Calu3 (cell line): Measurements from ENCODE around the gene RAPGEF1. TPM values are rescaled to one million over a fixed set of nuclear protein-coding genes. Genes with fewer than 3 reads are reported as not detected.

Experiments
- Bru-seq: library from RNA; stranded (reverse); fragments of 400-500 nt; gene quantifications from one replicate; lab custom pipeline; 2021; lab: Mats Ljungman, UMichigan
- BruChase-seq, 2 experiments: library from RNA; stranded (reverse); fragments of 400-500 nt; gene quantifications; one replicate each; lab custom pipeline; 2021; lab: Mats Ljungman, UMichigan
- BruUV-seq: library from RNA; stranded (reverse); fragments of 400-500 nt; replicated peaks from 2 replicates; lab custom pipeline; 2021; lab: Mats Ljungman, UMichigan
- CTCF ChIA-PET: fragments of 300-600 bp; sonication (Branson Sonifier 250); formaldehyde crosslinking; loops from one replicate; lab custom pipeline; 2022; ENCODE audit warnings: antibody characterized with exemption; lab: Charles Lee
- DNase-seq: peaks from one replicate; pipeline ENCODE4 v3.0.0; 2022
- H3K27ac Mint-ChIP-seq: one replicate; pipeline ENCODE4 v1.8.0; 2022; ENCODE audit warnings: mixed read lengths; ENCODE audit not compliant: unreplicated experiment
- H3K27me3 Mint-ChIP-seq: one replicate; pipeline ENCODE4 v1.8.0; 2022; ENCODE audit warnings: mixed read lengths; ENCODE audit not compliant: unreplicated experiment
- H3K36me3 Mint-ChIP-seq: one replicate; pipeline ENCODE4 v1.8.0; 2022; ENCODE audit warnings: mild to moderate bottlenecking, moderate library complexity, mixed read lengths; ENCODE audit not compliant: insufficient read depth, unreplicated experiment
- H3K4me1 Mint-ChIP-seq: one replicate; pipeline ENCODE4 v1.8.0; 2022; ENCODE audit warnings: mild to moderate bottlenecking, low read depth, mixed read lengths; ENCODE audit not compliant: unreplicated experiment
- H3K4me3 Mint-ChIP-seq: one replicate; pipeline ENCODE4 v1.8.0; 2022; ENCODE audit warnings: mild to moderate bottlenecking, low read depth, moderate library complexity, mixed read lengths; ENCODE audit not compliant: unreplicated experiment
- H3K9me3 Mint-ChIP-seq: one replicate; pipeline ENCODE4 v1.8.0; 2022; ENCODE audit warnings: low read depth, mixed read lengths; ENCODE audit not compliant: unreplicated experiment
- intact Hi-C: fragments of 100-400 bp; cut with micrococcal nuclease; formaldehyde crosslinking; loops from one replicate; pipeline ENCODE4 v1.10.0; 2022; ENCODE audit not compliant: unreplicated experiment
- long read RNA-seq: library from polyadenylated mRNA; stranded (forward); transcript quantifications from one replicate; pipeline ENCODE4 v2.0.0, GENCODE V29; 2022
- total RNA-seq: library from RNA; stranded (reverse); gene quantifications from 2 replicates; pipeline ENCODE4 v1.2.3, GENCODE V29; 2022
- TF ChIP-seq, protein P1 (sequence below): fragments of 200-600 bp; IDR thresholded peaks from one replicate; pipeline ENCODE4 v1.8.0; 2022; ENCODE audit warnings: antibody characterized with exemption; ENCODE audit not compliant: unreplicated experiment

Gene RAPGEF1, protein sequence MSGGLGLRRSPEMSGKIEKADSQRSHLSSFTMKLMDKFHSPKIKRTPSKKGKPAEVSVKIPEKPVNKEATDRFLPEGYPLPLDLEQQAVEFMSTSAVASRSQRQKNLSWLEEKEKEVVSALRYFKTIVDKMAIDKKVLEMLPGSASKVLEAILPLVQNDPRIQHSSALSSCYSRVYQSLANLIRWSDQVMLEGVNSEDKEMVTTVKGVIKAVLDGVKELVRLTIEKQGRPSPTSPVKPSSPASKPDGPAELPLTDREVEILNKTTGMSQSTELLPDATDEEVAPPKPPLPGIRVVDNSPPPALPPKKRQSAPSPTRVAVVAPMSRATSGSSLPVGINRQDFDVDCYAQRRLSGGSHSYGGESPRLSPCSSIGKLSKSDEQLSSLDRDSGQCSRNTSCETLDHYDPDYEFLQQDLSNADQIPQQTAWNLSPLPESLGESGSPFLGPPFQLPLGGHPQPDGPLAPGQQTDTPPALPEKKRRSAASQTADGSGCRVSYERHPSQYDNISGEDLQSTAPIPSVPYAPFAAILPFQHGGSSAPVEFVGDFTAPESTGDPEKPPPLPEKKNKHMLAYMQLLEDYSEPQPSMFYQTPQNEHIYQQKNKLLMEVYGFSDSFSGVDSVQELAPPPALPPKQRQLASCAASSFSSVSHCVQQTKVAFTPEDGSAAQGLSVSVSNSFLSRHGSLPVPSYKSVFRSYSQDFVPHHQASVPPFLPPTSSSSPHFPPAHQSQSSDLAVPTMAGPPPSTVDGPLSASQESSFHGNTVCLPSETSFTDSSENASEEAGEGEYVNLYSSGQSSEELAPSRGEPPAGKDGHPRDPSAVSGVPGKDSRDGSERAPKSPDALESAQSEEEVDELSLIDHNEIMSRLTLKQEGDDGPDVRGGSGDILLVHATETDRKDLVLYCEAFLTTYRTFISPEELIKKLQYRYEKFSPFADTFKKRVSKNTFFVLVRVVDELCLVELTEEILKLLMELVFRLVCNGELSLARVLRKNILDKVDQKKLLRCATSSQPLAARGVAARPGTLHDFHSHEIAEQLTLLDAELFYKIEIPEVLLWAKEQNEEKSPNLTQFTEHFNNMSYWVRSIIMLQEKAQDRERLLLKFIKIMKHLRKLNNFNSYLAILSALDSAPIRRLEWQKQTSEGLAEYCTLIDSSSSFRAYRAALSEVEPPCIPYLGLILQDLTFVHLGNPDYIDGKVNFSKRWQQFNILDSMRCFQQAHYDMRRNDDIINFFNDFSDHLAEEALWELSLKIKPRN (N-terminal part only)
- total RNA-seq (32.5 and 33.4 TPM in 2 replicates), Bru-seq, nascent RNA (percentile 56 among the genes with signal in this experiment), BruChase-seq, experiment 1, labeled RNA remaining after a 6-hour chase (percentile 56 among the genes with signal in this experiment), BruChase-seq, experiment 2, labeled RNA remaining after a 2-hour chase (percentile 52 among the genes with signal in this experiment)
- long read RNA-seq, full-length matches to known transcripts, result 1 of 6 reads
- long read RNA-seq, partial matches to known transcripts, result 2 of 6 reads
- long read RNA-seq, other reads (novel, unspliced or antisense), result 3 of 6 reads

DNA sequence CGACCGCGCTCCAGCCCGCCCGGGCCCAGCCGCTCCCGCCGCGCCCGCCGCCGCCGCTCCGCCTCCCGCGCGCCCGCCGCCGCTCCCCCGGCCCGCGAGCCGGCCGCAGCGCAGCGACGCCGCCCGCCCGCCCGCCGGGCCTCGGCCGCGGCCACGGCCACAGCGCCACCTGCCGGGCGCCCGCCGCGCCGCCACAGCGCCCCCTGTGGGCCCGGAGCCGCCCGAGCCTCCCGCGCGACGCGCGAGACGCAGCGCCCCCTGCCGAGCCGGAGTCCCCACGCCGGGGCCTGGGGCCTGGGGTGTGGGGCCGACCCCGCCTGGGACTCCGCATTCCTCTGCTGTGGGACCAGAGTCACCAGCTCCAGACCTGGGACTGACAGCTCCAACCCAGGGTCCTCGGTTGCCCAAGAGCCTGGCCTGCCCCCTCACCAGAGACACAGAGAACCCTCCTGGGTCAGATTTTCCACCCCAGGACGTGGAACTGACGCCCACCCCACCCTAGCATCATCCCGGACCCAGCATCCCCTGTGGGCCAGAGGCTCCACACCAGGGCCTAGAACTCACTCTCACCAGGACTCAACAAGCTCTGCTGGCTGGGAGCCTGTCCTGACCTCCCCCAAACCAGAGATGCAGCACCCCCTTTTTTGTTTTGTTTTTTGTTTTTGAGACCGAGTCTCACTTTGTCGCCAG lies at the start of gene RAPGEF1:
RAPGEF1 (minus strand) TSS at position 118 of the 690 bp plus-strand sequence. CDS start 246 bp downstream, outside the sequence.
- Mint-ChIP-seq H3K4me1 (peaks cover 38% of the 10 kb centered on the region), H3K27me3 (no peaks in the 10 kb centered on the region), H3K27ac (no peak within 1 kb of the TSS), H3K4me3 (peak within 1 kb of the TSS; percentile 78), H3K36me3 (peaks cover 24% of the 10 kb centered on the region), H3K9me3 (no peaks in the 10 kb centered on the region)
- peak; percentile 79 for DNase-seq
- no TSS peak for BruUV-seq
- TF ChIP-seq, protein P1, sequence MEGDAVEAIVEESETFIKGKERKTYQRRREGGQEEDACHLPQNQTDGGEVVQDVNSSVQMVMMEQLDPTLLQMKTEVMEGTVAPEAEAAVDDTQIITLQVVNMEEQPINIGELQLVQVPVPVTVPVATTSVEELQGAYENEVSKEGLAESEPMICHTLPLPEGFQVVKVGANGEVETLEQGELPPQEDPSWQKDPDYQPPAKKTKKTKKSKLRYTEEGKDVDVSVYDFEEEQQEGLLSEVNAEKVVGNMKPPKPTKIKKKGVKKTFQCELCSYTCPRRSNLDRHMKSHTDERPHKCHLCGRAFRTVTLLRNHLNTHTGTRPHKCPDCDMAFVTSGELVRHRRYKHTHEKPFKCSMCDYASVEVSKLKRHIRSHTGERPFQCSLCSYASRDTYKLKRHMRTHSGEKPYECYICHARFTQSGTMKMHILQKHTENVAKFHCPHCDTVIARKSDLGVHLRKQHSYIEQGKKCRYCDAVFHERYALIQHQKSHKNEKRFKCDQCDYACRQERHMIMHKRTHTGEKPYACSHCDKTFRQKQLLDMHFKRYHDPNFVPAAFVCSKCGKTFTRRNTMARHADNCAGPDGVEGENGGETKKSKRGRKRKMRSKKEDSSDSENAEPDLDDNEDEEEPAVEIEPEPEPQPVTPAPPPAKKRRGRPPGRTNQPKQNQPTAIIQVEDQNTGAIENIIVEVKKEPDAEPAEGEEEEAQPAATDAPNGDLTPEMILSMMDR, result peak; percentile 82
- intact Hi-C loops, result loop anchor here (10.0 kb wide), 2 partner anchors 85 to 385 kb away; no protein-coding TSS in a partner anchor
- CTCF ChIA-PET, result interaction anchor here (0.6 kb wide), 1 partner anchor 432 kb away, joined by 4 read pairs; no protein-coding TSS in a partner anchor

DNA sequence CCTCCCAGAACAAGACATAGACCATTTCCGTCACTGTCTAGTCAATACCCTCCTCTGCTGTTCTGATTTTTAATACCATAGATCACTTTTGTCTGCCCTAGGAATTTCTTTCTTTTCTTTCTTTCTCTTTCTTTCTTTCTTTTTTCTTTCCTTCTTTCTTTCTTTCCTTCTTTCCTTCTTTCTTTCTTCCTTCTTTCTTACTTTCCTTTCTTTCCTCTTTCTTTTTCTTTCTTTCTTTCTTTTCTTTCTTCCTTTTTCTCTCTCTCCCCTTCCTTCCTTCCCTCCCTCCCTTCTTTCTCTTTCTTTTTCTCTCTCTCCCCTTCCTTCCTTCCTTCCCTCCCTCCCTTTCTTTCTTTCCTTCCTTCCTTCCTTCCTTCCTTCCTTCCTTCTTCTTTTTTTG lies 49.0 kb upstream of the RAPGEF1 start:
- peaks cover 83% of the 10 kb centered on the region for H3K27me3 Mint-ChIP-seq
- intact Hi-C loops, result no loop called here
- no peak overlapping the region for H3K4me3 Mint-ChIP-seq
- no peaks in the 10 kb centered on the region for H3K36me3 Mint-ChIP-seq
- H3K4me1 Mint-ChIP-seq, result no peaks in the 10 kb centered on the region
- no peaks in the 10 kb centered on the region for H3K9me3 Mint-ChIP-seq
- TF ChIP-seq, protein P1, result no peak
- BruUV-seq, result no TSS peak
- no peak overlapping the region for H3K27ac Mint-ChIP-seq
- CTCF ChIA-PET, result no interaction called here
- no peak for DNase-seq

DNA sequence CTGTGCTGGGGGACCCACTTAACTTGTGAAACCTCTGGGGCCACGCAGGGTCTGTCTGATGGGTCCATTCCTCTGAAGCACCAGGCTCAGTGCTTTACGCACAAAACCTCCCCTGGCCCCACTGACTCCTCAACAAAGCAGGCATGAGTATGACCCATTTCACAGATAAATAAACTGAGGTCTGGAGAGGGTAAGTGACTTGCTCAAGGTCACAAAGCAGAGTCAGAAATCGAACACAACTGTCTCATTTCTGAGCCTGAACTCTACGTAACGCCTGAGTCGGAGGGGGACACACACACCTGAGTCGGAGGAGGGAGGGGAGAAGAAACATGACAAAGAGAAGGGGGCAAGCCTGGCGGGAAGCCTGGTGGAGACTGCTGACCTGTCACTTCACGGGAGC lies 48.0 kb upstream of the RAPGEF1 start:
- no TSS peak for BruUV-seq
- Mint-ChIP-seq H3K27ac (no peak overlapping the region), H3K4me1 (no peaks in the 10 kb centered on the region), H3K4me3 (no peak overlapping the region), H3K27me3 (peaks cover 90% of the 10 kb centered on the region), H3K9me3 (no peaks in the 10 kb centered on the region), H3K36me3 (no peaks in the 10 kb centered on the region)
- TF ChIP-seq, protein P1, result no peak
- CTCF ChIA-PET, result no interaction called here
- intact Hi-C loops, result no loop called here
- DNase-seq, result no peak
